ENCODE results near the gene NKG7.

- TF ChIP-seq POLR2A (IDR thresholded peaks at IDR 0.05; ENCODE audit: low read length), result no peak
- no peak for TF ChIP-seq GATA1 (IDR thresholded peaks at IDR 0.05; ENCODE audit: low read depth, low read length)
Observed at GRCh38 chr19:51417810-51418157, 45.3 kb upstream of the NKG7 start.
